Type B pancreatic cell (in vitro differentiated cells): ENCODE results near the gene AK5. TPM values are rescaled to one million over a fixed set of nuclear protein-coding genes. Genes with fewer than 3 reads are reported as not detected.

Source experiments
- DNase-seq: peaks from one replicate; pipeline ENCODE4 v3.0.0; 2021; ENCODE audit warnings: mixed read lengths; ENCODE audit not compliant: unreplicated experiment; ENCODE audit errors: extremely low spot score
- H3K27ac Mint-ChIP-seq: 2 replicates; pipeline ENCODE4 v1.8.0; 2021; ENCODE audit warnings: mild to moderate bottlenecking, mixed read lengths
- H3K27me3 Mint-ChIP-seq: 2 replicates; pipeline ENCODE4 v1.8.0; 2021; ENCODE audit warnings: mixed read lengths
- H3K36me3 Mint-ChIP-seq: 2 replicates; pipeline ENCODE4 v1.8.0; 2021; ENCODE audit warnings: mixed read lengths
- H3K4me1 Mint-ChIP-seq: one replicate; pipeline ENCODE4 v1.8.0; 2021; ENCODE audit warnings: mixed read lengths; ENCODE audit not compliant: unreplicated experiment
- H3K4me3 Mint-ChIP-seq: 2 replicates; pipeline ENCODE4 v1.8.0; 2021; ENCODE audit warnings: mild to moderate bottlenecking, mixed read lengths
- H3K9me3 Mint-ChIP-seq: 2 replicates; pipeline ENCODE4 v1.8.0; 2021; ENCODE audit warnings: mixed read lengths
- total RNA-seq: library from RNA; stranded (reverse); gene quantifications from 2 replicates; pipeline ENCODE4 v1.2.1, GENCODE V29; 2021; ENCODE audit warnings: low replicate concordance
- TF ChIP-seq, protein P1 (sequence below): fragments of 200-600 bp; sonication (generic); conservative IDR thresholded peaks from 2 replicates; pipeline ENCODE4 v1.5.0; 2021; ENCODE audit warnings: antibody characterized with exemption, mild to moderate bottlenecking

Gene AK5
- total RNA-seq, 1 donor from 2014 or later = 1.0 TPM

DNA sequence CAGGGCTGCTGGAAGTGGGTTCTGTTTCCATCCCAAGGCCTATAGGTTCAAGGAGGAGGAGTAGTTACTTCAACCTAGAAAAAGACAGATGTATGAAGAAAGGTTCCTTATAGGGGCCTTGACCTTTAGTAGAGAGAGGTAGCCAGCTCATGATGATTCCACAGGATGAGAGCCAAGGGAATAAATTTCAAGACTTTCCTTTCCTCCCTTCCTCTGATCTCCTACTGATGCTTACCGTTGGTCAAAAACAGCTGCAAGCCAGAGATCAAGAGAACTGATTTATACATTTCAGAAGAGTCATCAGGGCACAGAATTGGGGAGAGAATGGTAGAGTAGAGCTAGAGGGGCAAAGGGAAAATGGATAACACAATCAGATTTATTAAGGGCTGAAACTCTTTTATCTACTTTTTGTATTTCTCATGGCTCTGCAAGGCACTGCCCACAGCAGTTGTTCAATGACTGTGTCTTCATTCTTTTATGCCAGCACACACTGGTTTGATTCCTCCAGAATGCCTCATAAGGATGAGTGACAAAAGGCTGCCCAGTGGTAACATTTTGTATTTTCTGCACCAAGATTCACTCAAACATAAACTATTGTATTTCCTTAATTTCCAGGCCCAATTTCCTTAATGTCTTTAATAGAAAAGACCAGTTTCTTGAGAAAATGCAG lies 37.4 kb downstream of the AK5 start:
- Mint-ChIP-seq H3K36me3 (no peaks in the 10 kb centered on the region), H3K27ac (no peak overlapping the region), H3K4me1 (no peaks in the 10 kb centered on the region), H3K4me3 (no peak overlapping the region), H3K27me3 (no peaks in the 10 kb centered on the region), H3K9me3 (no peaks in the 10 kb centered on the region)
- TF ChIP-seq, protein P1, sequence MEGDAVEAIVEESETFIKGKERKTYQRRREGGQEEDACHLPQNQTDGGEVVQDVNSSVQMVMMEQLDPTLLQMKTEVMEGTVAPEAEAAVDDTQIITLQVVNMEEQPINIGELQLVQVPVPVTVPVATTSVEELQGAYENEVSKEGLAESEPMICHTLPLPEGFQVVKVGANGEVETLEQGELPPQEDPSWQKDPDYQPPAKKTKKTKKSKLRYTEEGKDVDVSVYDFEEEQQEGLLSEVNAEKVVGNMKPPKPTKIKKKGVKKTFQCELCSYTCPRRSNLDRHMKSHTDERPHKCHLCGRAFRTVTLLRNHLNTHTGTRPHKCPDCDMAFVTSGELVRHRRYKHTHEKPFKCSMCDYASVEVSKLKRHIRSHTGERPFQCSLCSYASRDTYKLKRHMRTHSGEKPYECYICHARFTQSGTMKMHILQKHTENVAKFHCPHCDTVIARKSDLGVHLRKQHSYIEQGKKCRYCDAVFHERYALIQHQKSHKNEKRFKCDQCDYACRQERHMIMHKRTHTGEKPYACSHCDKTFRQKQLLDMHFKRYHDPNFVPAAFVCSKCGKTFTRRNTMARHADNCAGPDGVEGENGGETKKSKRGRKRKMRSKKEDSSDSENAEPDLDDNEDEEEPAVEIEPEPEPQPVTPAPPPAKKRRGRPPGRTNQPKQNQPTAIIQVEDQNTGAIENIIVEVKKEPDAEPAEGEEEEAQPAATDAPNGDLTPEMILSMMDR = no peak
- DNase-seq = no peak

GRCh38 chr1:77322061-77322900 lies 40.5 kb downstream of the AK5 start:
- H3K9me3 Mint-ChIP-seq = no peaks in the 10 kb centered on the region
- no peak for DNase-seq
- H3K4me3 Mint-ChIP-seq = no peak overlapping the region
- H3K4me1 Mint-ChIP-seq = no peaks in the 10 kb centered on the region
- H3K36me3 Mint-ChIP-seq = no peaks in the 10 kb centered on the region
- no peaks in the 10 kb centered on the region for H3K27me3 Mint-ChIP-seq
- TF ChIP-seq, protein P1 = no peak
- H3K27ac Mint-ChIP-seq = peak overlapping the region; percentile 85

GRCh38 chr1:77333501-77333900 lies 51.7 kb downstream of the AK5 start:
- no peaks in the 10 kb centered on the region for H3K27me3 Mint-ChIP-seq
- no peak overlapping the region for H3K4me3 Mint-ChIP-seq
- no peaks in the 10 kb centered on the region for H3K9me3 Mint-ChIP-seq
- no peaks in the 10 kb centered on the region for H3K36me3 Mint-ChIP-seq
- DNase-seq = no peak
- TF ChIP-seq, protein P1 = no peak
- no peak overlapping the region for H3K27ac Mint-ChIP-seq
- H3K4me1 Mint-ChIP-seq = no peaks in the 10 kb centered on the region

DNA sequence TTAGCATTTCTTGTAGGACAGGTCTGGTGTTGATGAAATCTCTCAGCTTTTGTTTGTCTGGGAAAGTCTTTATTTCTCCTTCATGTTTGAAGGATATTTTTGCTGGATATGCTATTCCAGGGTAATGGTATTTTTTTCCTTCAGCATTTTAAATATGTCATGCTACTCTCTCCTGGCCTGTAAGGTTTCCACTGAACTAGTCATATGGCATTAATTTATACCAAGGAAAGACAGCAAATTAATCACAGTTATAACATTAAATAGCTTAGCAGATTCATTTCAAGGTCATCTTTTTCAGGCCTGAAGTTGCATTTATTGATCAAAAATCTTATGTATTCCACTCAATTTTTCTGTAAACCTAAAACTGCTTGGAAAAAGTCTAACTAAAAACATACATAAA lies 54.9 kb downstream of the AK5 start:
- no peaks in the 10 kb centered on the region for H3K4me1 Mint-ChIP-seq
- H3K27me3 Mint-ChIP-seq = no peaks in the 10 kb centered on the region
- no peak overlapping the region for H3K27ac Mint-ChIP-seq
- TF ChIP-seq, protein P1 = no peak
- no peaks in the 10 kb centered on the region for H3K36me3 Mint-ChIP-seq
- H3K4me3 Mint-ChIP-seq = no peak overlapping the region
- no peaks in the 10 kb centered on the region for H3K9me3 Mint-ChIP-seq
- DNase-seq = no peak

DNA sequence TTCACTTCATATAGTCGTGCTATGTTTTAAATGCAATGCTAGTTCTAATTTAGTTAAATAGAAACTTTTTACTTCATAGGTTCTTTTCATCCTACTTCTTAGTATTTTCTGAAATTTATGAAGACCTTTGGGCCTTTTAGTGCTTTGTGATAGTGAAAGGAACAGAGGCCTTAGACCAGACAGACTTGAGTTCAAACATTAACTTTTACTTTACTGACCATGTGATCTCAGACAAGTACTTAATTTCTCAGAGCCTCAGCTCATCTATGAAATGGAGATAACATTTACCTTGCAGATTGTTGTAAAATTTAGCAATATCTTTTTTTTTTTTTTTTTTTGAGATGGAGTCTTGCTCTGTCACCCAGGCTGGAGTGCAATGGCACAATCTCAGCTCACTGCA lies 57.5 kb downstream of the AK5 start:
- TF ChIP-seq, protein P1 = no peak
- no peak for DNase-seq
- no peaks in the 10 kb centered on the region for H3K4me1 Mint-ChIP-seq

More for the DNA sequence above, 57.5 kb downstream of the AK5 start:
- H3K4me3 Mint-ChIP-seq = no peak overlapping the region
- H3K9me3 Mint-ChIP-seq = no peaks in the 10 kb centered on the region
- H3K36me3 Mint-ChIP-seq = no peaks in the 10 kb centered on the region
- no peak overlapping the region for H3K27ac Mint-ChIP-seq
- no peaks in the 10 kb centered on the region for H3K27me3 Mint-ChIP-seq
